OCI-LY3 (cell line): ENCODE data around the gene TBXA2R.

Experiments
- EZH2phosphoT487 ChIP-seq: fragments of 200-600 bp; shearing (Covaris generic); IDR thresholded peaks from 2 replicates; pipeline ENCODE4 v1.6.1; 2018; ENCODE audit warnings: antibody characterized with exemption, mixed run types, low read depth
- TF ChIP-seq, protein P1 (sequence below): fragments of 200-600, 300-600 bp; sonication (generic); IDR thresholded peaks from 2 replicates; pipeline ENCODE4 v1.5.1; 2014; ENCODE audit warnings: antibody characterized with exemption, low read length, low read depth

GRCh38 chr19:3621689-3622088 is 15.0 kb upstream of the TBXA2R start:
- TF ChIP-seq EZH2phosphoT487, result no peak
- TF ChIP-seq, protein P1, sequence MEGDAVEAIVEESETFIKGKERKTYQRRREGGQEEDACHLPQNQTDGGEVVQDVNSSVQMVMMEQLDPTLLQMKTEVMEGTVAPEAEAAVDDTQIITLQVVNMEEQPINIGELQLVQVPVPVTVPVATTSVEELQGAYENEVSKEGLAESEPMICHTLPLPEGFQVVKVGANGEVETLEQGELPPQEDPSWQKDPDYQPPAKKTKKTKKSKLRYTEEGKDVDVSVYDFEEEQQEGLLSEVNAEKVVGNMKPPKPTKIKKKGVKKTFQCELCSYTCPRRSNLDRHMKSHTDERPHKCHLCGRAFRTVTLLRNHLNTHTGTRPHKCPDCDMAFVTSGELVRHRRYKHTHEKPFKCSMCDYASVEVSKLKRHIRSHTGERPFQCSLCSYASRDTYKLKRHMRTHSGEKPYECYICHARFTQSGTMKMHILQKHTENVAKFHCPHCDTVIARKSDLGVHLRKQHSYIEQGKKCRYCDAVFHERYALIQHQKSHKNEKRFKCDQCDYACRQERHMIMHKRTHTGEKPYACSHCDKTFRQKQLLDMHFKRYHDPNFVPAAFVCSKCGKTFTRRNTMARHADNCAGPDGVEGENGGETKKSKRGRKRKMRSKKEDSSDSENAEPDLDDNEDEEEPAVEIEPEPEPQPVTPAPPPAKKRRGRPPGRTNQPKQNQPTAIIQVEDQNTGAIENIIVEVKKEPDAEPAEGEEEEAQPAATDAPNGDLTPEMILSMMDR, result no peak
